ENCODE measurements around the gene TCAP. TPM values are rescaled to one million over a fixed set of nuclear protein-coding genes. Genes with fewer than 3 reads are reported as not detected.

TCAP gene
- total RNA-seq, 1 donor from 2014 or later = not detected

DNA sequence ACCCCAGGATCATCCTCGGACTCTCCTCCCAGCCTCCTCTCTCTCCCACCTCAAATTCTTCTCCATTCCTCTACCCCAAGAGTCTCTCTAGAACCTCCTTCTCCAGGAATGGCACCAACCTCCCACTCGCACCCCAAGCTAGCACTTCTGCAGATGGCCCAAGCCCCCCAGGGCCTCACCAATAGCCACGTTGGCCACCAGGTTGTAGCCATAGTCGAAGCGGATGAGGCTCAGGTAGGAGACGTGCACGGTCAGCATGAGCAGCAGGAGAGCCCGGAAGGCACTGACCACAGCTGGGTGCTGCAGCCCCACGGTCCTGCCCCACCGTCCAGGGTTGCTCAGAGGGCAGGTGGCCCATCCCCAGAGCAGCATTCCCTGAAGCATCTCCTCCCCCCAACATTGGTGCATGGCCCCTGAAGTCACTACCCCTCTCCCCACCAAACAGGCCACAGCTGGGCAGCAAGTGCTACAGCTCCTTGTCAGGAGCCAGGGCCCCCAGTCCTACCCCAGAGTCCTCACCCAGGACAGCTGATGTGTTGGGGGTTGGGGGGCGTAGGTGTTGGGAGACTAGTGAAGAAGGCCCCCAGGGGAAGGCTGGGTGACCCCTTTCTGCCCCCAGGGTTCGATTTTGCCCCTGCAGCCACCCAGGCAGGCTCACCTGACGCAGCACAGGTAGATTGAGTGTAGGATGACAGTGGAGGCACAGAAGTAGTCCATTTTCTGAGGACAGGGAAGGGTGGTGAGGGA lies 8.4 kb downstream of the TCAP start:
- TF ChIP-seq, protein P1, sequence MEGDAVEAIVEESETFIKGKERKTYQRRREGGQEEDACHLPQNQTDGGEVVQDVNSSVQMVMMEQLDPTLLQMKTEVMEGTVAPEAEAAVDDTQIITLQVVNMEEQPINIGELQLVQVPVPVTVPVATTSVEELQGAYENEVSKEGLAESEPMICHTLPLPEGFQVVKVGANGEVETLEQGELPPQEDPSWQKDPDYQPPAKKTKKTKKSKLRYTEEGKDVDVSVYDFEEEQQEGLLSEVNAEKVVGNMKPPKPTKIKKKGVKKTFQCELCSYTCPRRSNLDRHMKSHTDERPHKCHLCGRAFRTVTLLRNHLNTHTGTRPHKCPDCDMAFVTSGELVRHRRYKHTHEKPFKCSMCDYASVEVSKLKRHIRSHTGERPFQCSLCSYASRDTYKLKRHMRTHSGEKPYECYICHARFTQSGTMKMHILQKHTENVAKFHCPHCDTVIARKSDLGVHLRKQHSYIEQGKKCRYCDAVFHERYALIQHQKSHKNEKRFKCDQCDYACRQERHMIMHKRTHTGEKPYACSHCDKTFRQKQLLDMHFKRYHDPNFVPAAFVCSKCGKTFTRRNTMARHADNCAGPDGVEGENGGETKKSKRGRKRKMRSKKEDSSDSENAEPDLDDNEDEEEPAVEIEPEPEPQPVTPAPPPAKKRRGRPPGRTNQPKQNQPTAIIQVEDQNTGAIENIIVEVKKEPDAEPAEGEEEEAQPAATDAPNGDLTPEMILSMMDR (conservative IDR thresholded peaks at IDR 0.05; ENCODE audit: low read depth, low read length) = no peak
- no peak overlapping the region for H3K4me3 ChIP-seq (ENCODE audit: low read depth, low read length)
- no peak for DNase-seq (ENCODE audit: low read depth)

DNA sequence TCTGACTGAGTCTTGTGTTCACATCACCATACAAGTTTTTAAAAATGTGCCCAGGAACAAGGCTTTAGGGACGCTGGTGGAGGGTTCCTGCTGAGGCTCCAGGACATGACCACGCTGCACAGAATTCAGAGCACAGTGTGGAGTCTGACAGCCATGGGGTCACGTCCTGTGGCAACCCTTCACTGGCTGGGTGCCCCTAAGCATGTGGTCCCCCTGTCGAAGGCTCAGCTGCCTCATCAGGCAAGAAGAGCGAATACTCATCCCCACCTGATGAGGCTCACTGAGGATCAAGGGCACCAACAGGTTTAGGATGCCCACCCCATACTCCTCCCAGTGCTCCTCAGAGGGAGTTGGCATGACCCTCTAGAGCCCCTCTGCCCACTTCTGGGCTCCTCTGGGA lies 9.0 kb downstream of the TCAP start:
- DNase-seq (ENCODE audit: low read depth) = no peak
- TF ChIP-seq, protein P1 (conservative IDR thresholded peaks at IDR 0.05; ENCODE audit: low read depth, low read length) = no peak
- H3K4me3 ChIP-seq (ENCODE audit: low read depth, low read length) = no peak overlapping the region

DNA sequence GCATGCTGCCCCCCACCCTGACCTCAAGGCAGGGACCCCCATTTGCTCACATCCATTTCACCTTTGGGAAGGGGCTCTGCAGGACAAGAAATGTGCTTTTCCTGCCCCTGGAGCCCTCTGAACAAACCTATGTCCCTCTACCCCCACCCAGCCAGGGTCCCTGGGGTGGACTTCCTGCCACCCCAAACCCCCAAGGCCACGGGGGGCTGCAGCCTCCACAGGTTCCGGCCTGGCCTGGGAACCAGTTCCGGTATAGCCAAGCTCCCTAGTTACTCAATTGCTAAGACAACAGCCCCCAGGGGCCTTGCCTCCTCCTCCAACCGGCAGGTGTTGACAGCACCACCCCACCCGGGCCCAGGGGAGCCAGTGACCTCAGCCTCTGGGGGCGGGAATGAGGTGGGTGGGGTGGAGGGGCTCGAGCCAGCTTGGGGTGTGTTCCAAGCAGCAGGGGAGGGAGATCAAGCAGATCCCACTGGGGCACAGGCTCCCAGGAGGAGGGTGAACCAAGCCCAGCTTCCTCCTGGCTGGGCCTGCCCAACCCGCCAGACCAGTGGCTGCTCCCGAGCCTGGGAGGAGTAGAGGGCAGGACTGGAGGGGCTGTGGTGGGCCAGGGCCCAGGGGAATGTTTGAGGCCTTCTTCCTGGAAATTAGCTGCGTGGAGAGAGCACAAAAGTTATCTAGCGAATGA lies 9.7 kb downstream of the TCAP start:
- DNase-seq (ENCODE audit: low read depth) = no peak
- no peak overlapping the region for H3K4me3 ChIP-seq (ENCODE audit: low read depth, low read length)
- TF ChIP-seq, protein P1 (conservative IDR thresholded peaks at IDR 0.05; ENCODE audit: low read depth, low read length) = no peak

DNA sequence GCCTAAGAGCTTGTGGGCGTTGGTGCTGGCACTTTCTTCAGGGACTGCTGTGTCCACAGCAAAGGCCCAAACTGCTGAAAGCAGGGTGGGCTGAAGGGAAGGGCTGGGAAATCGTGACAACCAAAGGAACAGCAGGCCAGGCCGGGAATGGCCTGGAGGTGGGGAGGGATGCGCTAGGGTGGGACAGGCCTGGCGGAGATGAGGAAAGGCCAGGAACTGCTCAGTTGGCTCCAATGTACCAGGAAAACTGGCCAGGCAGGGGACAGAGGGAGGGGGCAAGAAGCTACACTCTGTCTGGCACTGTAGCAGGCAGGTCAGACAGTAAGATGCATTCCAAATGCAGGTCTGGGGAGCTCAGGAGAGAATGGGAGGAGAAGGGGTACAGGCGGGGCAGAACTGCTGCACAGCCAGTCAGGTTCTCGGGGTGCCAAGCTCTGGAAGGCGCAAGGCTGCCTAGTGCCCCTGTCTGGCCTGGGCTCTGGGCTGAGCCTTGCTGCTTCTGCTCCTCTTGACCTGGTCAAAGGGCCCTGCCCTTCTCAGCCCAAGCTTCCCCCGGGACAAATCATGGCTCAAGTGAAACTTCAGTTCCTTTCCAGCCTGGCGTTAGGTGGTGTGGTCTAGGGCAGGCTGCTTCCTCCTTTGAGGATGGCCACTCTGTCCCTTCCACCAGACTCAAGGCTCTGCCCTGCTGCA lies 10.4 kb downstream of the TCAP start:
- H3K4me3 ChIP-seq (ENCODE audit: low read depth, low read length) = no peak overlapping the region
- TF ChIP-seq, protein P1 (conservative IDR thresholded peaks at IDR 0.05; ENCODE audit: low read depth, low read length) = no peak
- no peak for DNase-seq (ENCODE audit: low read depth)

DNA sequence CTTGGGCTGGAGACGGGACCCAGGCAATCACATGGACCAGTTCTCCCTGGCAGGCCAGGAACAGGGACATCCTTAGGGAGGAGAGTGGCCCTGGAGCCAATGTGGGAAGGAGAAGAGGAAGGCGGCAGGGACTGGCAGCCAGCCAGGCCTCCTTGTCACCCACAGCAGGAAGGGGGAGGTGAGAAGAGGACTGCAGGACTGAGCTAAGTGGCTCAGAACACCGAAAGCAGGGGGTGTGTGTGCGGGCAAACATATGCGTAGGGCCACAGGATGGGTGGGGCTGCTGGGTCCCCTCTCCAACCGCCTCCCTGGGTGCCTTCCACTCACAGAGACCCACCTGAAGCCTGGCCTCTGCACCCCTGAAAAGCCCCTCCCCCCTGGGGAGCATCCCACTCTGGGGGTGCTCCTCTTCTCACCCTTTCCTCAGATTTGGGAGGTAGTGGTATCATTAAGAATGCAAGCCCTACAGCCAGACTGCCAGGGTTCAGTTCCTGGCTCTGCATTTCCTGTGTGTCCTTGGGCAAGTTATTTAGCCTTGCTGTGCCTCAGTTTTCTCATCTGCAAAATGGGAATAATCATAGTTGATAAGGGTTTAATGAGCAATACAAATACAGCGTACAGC lies 11.2 kb downstream of the TCAP start:
- H3K4me3 ChIP-seq (ENCODE audit: low read depth, low read length) = no peak overlapping the region
- TF ChIP-seq, protein P1 (conservative IDR thresholded peaks at IDR 0.05; ENCODE audit: low read depth, low read length) = no peak
- no peak for DNase-seq (ENCODE audit: low read depth)

DNA sequence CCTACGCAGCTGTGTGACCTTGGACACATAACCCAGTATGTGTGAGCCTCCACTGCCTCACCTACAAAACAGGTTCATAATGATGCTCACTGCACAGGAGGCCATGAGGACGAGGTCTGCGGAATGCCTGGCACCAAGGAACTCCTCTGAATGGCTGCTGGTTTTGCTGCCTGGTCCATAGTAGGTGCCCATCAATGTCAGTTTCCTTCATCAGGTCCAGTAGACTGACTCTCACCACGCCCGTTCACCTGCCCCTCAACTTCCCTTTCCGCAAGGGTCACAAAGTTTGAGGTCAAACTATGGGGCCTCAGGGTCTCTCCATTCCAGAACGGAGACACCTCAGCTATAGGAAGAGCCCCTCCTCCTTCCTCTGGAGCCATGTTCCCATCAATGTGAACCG lies 11.9 kb downstream of the TCAP start:
- no peak for DNase-seq (ENCODE audit: low read depth)
- TF ChIP-seq, protein P1 (conservative IDR thresholded peaks at IDR 0.05; ENCODE audit: low read depth, low read length) = no peak
- H3K4me3 ChIP-seq (ENCODE audit: low read depth, low read length) = no peak overlapping the region
